Stimulated activated CD4-positive, alpha-beta T cell treated with anti-CD3 and anti-CD28 coated beads, Interleukin-1b, Interleukin-23, amount 100 ng/mL, for 4 hours (primary cell): ENCODE measurements around the gene RNF130.
"Not testable (repeated sequence)": the region's sequence is repeated elsewhere in the genome, so short reads cannot be mapped to it uniquely, and the experiment has no call there.

Source experiments
- DNase-seq, 2 donors: peaks; one replicate each; pipeline ENCODE4 v3.0.0-alpha.2; 2020; ENCODE audit warnings: low read depth in 2 of 2

RNF130 gene

DNA sequence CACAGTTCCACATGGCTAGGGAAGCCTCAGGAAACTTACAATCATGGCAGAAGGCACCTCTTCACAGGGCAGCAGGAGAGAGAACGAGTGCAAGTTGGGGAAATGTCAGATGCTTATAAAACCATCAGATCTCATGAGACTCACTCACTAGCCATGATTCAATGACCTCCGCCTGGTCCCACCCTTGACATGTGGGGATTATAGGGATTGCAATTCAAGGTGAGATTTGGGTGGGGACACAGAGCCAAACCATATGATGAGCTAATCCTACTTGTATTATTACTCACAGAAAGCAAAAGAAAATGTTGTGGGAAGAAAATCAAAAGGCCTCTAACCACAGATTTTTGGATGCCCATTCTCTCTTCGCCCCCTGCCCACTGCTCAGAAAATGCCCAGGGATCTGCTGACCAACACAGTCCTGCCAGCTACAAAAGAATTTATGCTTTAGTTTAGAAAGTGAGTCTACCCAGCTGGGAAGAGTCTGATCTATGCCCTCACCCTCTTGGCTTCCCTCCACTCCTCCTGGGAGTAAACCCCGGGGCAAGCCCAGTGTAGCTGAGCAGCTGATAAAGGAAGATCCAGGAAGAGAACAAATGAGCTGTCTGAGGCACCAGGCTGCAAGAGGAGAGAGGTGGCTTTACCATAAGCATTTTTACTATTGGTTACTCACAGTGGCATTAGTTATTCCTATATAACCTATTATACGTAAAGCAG is 53.1 kb downstream of the RNF130 start:
- no peak for DNase-seq

DNA sequence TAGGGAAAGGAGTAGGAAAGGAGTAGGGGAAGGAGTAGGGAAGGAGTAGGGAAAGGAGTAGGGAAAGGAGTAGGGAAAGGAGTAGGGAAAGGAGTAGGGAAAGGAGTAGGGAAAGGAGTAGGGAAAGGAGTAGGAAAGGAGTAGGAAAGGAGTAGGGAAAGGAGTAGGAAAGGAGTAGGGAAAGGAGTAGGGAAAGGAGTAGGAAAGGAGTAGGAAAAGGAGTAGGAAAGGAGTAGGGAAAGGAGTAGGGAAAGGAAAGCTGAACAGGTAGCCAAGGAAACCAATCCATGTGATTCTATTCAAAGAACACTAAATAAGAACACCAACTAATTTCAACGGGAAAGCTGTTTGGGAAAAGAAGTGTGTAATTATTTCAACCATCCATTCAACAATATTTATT is 56.0 kb downstream of the RNF130 start:
- not testable (repeated sequence) for DNase-seq

DNA sequence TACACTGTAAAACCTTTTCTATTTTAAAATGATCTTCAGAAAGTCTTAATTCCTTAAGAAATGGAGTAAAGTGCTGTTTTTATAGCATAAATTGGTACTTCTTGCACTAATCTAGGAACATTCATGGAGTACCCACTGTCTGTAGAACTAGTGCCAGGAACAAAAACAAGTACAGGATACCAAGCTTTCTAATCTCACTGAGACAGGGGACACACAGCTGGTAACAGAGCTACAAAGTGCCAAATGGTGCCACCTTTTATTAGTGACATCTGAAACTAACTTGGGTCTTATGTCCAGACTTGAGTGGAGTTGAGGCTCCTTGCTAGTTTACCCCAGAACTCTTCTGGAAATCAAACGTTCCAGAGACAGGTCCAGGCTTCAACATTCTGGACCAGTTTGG is 57.9 kb downstream of the RNF130 start:
- DNase-seq = no peak

DNA sequence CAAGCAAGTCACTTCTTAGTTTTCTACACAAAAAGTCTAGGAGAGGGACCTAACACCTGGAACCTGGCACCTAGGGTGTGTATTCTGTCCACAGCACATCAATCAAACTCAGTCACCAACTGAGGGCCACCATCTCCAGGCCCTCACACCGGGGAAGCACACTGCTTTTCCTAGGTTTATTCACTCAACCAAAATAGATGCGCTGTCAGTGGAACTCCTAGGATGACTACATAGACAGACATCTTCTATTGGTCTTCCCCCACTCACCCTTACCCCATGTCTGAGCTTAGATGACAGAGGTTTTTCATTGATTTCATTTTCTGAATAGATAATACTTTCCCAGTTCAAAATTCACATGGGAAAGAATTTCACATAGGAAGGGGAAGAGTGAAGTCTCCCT is 59.2 kb downstream of the RNF130 start:
- DNase-seq = no peak

DNA sequence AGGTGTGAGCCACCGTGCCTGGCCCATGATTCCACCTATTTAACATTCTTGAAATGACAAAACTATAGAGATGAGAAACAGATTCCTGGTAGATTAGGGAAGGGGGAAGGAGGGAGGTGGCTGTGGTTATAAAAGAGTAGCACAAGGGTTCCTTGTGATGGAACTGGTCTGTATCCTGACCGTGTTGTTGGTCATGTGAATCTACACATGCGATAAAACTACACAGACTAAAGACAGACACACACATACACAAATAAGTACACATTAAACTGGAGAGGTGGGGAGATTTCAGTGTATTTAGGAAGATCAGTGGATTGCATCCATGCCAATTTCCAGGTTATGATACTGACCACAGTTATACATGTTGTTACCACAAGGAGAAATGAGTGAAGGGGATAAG is 60.9 kb downstream of the RNF130 start:
- DNase-seq = no peak

DNA sequence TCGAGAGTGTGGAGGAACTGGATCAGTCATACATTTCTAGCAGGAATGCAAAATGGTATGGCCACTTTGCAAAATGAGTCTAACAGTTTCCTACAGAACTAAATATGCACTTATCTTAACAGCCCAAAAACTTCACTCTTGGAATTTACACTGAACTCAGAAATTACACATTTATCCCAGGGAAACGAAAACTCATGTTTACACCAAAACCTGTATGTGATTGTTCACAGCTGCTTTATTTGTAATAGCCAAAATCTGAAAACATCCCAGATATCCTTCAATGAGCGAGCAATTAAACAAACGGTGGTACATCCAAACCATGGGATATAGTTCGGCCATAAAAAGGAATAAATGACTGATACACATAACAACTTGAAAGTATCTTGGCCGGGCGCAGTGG is 62.0 kb downstream of the RNF130 start:
- no peak for DNase-seq

DNA sequence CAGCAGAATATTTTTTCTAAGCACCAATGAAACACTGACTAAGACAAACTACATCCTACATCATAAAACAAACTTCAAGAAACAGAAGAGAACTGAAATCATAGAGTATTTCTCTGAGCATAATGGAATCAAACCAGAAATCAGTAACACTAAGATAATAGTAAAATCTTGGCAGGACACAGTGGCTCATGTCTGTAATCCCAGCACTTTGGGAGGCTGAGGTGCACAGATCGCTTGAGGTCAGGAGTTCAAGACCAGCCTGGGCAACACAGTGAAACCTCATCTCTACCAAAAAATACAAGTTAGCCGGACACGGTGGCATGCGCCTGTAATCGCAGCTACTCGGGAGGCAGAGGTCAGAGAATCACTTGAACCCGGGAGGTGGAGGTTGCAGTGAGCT is 63.1 kb downstream of the RNF130 start:
- DNase-seq = no peak

DNA sequence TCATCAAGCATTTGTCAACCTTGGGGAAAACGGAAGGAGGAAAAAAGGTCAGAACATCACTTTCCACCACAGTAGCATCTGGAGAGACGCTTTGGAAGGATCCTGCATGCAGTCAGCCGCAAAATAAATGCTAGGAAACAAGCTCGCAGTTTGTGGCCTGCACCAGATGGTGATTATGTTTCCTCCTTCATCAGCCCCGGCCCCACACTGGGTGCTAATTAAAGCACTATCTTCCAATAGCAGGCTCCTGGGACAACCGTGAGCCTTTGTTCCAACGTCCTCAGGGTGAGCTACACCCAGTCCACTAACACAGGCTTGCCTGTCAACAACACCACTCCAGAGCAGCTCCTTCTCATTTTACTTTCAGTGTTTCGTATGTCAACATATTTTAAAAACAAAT is 64.0 kb downstream of the RNF130 start:
- no peak for DNase-seq

DNA sequence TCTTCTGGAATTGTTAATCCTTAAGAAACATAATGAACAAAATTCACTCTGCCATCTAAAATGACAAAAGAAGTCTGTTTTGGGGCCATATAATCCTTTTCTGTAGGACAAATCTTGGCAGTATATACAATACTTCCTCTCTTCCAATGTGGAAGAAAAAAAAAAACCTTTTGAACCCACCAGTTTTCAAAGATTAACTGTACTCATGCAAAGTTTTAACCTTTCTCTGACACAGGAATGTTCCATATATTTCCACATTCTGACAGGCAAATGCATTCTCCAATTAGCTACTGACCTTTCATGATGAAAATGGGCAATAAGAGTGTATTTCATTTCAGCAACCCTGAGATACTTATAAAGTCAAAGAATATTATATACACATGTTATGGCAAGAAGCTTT is 65.4 kb downstream of the RNF130 start:
- no peak for DNase-seq

DNA sequence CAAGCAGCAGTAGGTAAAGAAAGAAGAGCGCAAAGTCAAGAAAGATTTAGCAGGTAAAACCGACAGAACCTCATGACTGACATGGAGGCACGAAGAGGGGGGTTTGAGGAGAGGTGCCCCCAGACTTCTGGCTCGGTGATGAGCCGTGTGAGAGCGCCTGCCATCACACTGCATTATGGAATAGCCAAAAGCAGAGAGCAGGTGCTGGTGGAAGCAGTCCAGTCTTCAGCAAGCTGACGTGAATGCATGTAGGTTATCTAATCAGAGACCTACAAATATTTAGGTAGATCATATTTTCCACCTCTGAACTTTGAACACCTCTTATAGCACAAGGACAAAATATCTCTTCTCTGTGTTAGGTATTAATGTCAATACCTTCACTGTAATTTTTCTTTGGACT is 68.4 kb downstream of the RNF130 start:
- DNase-seq = no peak

DNA sequence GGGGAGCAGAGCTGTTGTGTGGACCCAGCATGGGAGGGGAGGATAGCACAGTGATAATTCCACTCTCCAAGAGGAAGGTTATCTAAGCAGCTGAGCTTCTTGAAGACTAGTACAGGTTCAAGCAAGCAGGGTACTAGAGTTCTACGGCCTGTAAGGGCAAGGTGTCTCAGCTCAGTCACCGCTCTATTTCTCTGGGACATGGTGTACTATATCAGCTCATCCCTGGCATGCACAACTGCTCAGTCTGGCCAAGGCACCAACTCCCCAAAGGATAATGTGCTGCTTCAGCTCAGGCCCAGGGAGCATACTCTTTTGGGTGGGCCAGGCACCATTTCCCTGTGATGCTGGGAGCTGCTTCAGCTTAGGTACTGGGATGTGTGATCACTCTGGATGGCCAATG is 69.8 kb downstream of the RNF130 start:
- DNase-seq = no peak

DNA sequence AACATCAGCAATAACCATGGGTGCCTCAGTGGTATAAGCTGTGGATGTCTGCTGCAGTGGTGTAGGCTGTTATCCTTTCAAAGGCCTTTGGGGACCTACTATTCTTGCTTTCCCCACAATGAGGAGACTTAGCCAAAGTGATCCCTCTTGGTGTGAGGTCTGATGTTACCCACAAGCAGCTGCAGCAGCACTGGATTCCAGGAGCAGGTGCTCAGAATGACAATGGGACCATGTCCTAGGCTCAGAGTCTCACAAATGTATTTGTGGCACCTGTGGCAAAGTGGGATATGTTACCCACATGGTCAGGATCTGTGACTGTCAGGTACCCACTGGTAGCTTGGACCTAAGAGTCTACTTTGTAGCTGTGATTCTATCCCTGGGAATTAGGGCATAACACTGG is 70.4 kb downstream of the RNF130 start:
- no peak for DNase-seq

DNA sequence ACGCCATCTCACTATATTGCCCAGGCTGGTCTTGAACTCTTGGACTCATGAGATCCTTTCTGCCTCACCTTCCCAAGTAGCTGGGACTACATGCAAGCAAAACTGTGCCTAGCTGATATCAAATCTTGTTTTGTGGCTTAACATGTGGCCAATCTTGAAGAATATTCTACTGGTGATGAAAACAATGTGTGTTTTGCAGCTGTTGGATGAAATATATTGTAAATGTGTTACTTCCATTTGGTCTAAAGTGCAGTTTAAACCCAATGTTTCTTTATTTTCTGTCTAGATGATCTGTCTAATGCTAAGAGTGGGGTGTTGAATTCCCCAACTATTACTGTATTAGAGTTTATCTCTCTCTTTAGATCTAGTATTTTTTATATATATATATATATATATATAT is 73.1 kb downstream of the RNF130 start:
- no peak for DNase-seq

DNA sequence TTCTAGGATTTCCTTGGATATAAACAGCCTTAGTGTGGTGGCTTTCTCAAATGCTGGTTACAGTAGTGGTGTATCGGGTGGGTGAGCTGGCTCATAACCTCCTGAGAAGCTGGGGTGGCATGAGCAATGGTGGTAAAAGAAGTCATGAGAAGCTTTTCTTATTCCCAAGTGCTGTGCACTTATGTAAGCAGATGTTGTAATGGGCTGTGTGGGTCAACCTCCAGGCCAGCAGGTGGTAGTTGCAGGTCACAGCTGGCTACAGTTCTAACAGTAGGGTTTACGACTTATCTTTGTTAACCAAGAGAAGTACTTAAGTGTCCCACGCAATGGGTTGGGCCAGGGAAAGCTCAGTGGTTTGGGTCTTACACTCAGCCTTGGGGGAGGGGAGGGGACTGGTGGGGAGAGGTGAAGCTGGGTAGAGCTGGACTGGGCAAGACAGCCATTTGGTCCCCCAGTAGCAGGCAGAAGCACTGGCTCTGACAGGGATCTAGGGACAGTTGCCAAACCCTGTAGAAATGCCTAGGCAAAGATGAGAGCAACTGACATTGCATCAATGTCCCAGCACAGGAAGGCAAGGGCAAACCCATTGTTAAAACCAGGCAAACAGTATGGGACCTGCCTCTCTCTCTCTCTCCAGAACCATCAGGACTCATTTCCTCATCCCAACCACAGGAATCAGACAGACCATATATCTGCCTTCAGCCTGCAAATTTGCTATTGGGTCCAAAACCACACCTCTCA is 76.8 kb downstream of the RNF130 start:
- no peak for DNase-seq

DNA sequence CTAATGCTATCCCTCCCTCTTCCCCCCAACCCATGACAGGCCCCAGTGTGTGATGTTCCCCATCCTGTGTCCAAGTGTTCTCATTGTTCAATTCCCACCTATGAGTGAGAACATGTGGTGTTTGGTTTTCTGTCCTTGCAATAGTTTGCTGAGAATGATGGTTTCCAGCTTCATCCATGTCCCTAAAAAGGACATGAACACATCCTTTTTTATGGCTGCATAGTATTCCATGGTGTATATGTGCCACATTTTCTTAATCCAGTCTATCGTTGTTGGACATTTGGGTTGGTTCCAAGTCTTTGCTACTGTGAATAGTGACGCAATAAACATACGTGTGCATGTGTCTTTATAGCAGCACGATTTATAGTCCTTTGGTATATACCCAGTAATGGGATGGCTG is 78.7 kb downstream of the RNF130 start:
- not testable (repeated sequence) for DNase-seq

DNA sequence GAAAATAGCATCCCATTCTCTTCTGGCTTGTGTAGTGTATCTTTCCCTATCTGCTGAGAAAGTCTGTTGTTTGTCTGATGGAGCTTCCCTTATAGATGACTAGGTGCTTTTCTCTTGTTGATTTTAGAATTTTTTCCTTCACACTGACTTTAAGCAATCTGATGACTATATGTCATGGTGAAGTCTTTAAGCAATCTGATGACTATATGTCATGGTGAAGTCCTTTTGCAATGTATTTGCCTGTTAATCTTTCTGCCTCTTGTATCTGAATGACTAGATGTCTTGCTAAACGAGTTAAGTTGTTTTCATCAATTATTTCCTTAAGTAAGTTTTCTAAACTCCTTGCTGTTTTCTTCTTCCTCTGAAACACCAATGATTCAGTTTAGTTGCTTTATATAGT is 80.5 kb downstream of the RNF130 start:
- no peak for DNase-seq

DNA sequence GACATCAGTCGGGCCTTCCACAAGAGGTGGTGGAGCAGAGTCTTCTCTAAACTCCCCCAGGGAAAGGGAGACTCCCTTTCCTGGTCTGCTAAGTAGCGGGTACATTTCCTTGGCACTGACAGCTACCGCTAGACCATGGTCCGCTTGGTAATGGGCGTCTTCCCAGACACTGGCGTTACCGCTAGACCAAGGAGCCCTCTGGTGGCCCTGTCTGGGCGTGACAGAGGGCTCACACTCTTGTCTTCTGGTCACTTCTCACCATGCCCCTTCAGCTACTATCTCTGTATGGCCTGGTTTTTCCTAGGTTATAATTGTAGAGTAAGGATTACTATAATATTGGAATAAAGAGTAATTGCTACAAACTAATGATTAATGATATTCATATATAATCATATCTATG is 81.0 kb downstream of the RNF130 start:
- not testable (repeated sequence) for DNase-seq

DNA sequence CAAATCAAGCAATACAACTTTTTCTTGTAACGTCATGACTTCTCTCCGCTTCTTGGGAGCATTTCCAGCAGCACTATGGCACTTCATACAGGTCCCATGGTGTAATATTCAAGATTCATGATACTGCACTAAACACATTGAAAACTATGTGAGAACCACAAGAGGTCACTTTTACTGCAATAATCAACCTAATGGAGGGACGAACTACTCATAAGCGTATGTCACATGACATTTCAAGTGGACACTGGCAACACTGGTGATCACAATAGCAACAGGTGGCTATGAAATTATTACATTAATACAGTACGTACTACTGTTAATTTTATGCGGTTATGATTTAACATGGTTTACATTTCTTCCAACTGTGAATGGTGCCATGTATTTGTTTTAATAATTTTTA is 85.2 kb downstream of the RNF130 start:
- DNase-seq = no peak

DNA sequence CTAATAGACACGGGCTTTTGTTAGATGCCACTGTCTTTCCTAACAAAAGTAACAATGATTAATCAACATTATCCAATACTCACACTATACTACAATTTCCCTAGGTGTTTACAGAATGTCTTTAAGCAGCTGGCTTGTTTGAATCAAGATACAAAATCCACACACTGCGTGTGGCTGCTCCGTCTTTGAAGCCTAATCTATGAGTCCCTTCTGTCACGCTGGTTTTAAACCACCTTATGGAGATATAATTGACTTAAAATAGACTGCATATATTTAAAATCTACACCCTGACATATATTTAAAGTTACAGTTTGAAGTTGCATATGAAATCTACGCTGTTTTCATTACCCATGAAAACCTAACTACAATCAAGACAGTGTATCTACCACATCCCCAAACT is 89.9 kb downstream of the RNF130 start:
- no peak for DNase-seq

DNA sequence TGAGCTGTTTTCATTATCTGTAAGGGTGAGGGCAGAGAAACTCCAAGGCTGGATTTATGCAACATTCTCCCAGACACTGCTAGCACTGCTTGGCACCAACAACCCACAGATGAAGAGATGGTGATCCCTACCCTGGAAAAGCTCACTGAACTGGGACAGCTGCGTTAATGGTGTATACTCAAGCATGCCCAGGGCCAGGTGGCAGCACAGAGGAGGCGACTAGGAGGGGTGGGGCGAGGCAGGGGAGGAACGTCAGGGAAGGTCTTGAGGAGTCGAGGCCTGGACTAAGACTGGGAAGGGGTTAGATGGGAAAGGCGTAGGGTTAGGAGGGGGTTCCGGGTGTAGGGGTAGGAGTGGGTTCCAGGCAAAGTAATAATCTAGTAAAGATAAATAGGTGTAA is 90.8 kb downstream of the RNF130 start:
- no peak for DNase-seq

DNA sequence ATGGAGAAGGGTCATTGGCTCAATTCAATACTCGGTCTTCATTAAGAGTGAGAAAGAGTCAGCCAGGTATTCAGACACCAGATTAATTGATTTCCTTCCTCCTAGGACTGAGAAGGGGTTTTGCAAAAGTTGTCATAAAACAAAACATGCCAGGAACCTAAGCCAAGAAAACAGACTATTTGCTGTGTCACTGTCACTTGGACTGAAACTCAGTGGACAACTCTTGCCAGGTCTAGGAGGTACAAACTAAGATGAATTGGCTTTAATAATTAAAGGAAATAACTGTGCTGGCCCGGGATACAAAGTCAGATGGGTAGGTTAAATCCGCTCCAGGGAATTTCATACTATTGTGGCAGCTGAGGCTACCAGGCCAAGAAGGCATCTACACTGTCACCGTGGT is 92.8 kb downstream of the RNF130 start:
- no peak for DNase-seq

DNA sequence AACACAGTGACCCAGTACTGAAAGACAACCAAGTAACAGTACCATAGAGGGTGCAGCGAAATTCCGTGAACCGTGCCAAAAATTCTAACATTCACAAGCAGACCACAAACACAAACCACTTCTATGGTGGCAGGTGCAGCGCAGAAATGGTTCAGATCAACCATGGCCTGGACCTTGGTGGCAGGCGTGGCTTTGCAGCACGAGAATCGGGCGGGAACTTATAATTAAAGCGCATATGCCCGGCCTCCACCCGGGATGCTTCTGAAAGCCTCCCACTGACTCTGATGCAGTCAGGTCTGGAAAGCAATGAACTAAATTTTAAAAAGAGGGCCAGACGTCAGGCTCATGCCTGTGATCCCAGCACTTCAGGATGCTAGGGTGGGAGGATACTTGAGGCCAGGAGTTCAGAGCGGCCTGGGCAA is 95.8 kb downstream of the RNF130 start:
- DNase-seq = no peak

DNA sequence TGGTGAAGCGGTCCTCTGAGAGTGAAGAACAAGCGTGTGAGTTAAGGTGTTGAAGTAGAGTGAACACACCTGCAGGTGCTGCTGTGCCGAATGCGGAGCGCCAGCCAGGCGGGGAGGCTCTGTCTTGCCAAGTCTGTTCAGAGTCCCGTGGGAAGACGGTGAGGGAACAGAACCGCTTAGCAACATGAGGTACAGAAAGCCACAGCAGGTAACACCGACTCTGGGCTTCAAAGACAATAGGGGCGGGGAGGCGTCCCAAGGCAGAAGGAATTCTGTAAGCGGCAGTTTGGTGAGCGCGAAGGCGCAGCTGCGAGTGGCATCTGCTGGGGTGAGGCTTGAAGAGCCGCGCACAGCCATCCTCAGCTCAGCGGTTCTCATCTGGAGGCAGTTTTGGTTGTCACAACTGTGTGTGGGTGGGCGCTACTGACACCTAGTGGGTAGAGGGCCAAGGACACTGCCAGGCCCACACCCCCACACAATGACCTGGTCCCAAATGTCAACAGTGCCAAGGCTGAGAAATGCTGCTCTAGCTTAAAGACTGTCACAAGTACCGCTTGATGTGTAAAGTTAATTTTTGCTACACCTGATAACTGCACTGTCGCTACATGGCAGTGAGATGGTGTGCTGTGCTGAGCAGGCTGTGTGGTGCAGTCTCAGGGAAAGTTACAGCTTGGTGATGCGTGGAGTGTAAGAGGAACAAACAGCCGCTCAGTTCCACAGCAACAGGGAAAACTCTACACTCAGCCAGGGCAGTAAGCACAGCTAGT is 96.4 kb downstream of the RNF130 start:
- DNase-seq = no peak
